ENCODE results near the gene POLR1H. TPM values are rescaled to one million over a fixed set of nuclear protein-coding genes. Genes with fewer than 3 reads are reported as not detected.
A peak's percentile ranks its signal among the peaks of the same experiment; 100 is the strongest.

The POLR1H gene
- total RNA-seq, 4 donors from 2014 or later, result 13.2 to 35.8 (median 19.8) TPM

- DNase-seq, result peak; percentile 98
- intact Hi-C loops (cut with DNase I), result no loop called here
- peaks cover 0 to 52% (median 3%) of the 10 kb centered on the region in 3 donors for H3K36me3 ChIP-seq
- peak within 1 kb of the TSS; percentile 54 to 88 (median 77) for H3K4me3 ChIP-seq
- TF ChIP-seq CTCF (IDR thresholded peaks at IDR 0.05) (peak in 1 of 6 experiments; percentile 50), POLR2A (IDR thresholded peaks at IDR 0.05) (peak in 3 of 4 donors; percentile 74 to 91 (median 84))
- peaks cover 17 to 64% (median 22%) of the 10 kb centered on the region in 3 donors for H3K4me1 ChIP-seq
- 0 to 1% methylated on average over 31 to 36 of the region's 46 CpGs for WGBS, 2 donors
- peaks cover 0 to 15% (median 0%) of the 10 kb centered on the region in 4 donors for H3K27me3 ChIP-seq
- H3K27ac ChIP-seq, result peak within 1 kb of the TSS; percentile 88 to 97 (median 94)
- H3K9me3 ChIP-seq, result no peaks in the 10 kb centered on the region
Measured at GRCh38 chr6:30066577-30067459, 5.8 kb downstream of the POLR1H start, which contains the start of gene PPP1R11. Gene PPP1R11 (plus strand): TSS chr6:30067198. CDS start chr6:30067411, 213 bp downstream.

- H3K36me3 ChIP-seq, result peaks cover 0 to 59% (median 3%) of the 10 kb centered on the region in 3 donors
- TF ChIP-seq POLR2A (IDR thresholded peaks at IDR 0.05), result no peak
- no peak for TF ChIP-seq CTCF (IDR thresholded peaks at IDR 0.05)
- H3K27me3 ChIP-seq, result peaks cover 0 to 23% (median 0%) of the 10 kb centered on the region in 4 donors
- no peak for DNase-seq
- no peaks in the 10 kb centered on the region for H3K9me3 ChIP-seq
- peak overlapping the region; percentile 54 to 88 (median 77) for H3K4me3 ChIP-seq
- H3K27ac ChIP-seq, result peak overlapping the region; percentile 88 to 97 (median 94)
- H3K4me1 ChIP-seq, result peaks cover 14 to 58% (median 17%) of the 10 kb centered on the region in 3 donors
- intact Hi-C loops (cut with DNase I), result no loop called here
- 5 to 8% methylated on average over 7 to 8 of the region's 8 CpGs for WGBS, 2 donors
Measured at GRCh38 chr6:30067460-30068139, 6.5 kb downstream of the POLR1H start.

GRCh38 chr6:30071081-30071818, 10.2 kb downstream of the POLR1H start:
- Histone ChIP-seq H3K27me3 (peaks cover 0 to 59% (median 5%) of the 10 kb centered on the region in 4 donors), H3K27ac (no peak overlapping the region), H3K36me3 (peaks cover 0 to 44% (median 3%) of the 10 kb centered on the region in 3 donors), H3K4me3 (peak overlapping the region in 2 of 4 donors; percentile 7 to 13), H3K9me3 (no peaks in the 10 kb centered on the region), H3K4me1 (peaks cover 18 to 67% (median 27%) of the 10 kb centered on the region in 3 donors)
- WGBS, 2 donors, result 65 to 66% methylated on average over 24 to 34 of the region's 68 CpGs
- intact Hi-C loops (cut with DNase I), result no loop called here
- TF ChIP-seq CTCF (IDR thresholded peaks at IDR 0.05) (no peak), POLR2A (IDR thresholded peaks at IDR 0.05) (no peak)
- no peak for DNase-seq

GRCh38 chr6:30071858-30072257, 10.8 kb downstream of the POLR1H start:
- TF ChIP-seq CTCF (IDR thresholded peaks at IDR 0.05), result no peak
- no peak for TF ChIP-seq POLR2A (IDR thresholded peaks at IDR 0.05)
- Histone ChIP-seq H3K4me1 (peaks cover 18 to 70% (median 27%) of the 10 kb centered on the region in 3 donors), H3K36me3 (peaks cover 0 to 44% (median 3%) of the 10 kb centered on the region in 3 donors), H3K4me3 (no peak overlapping the region), H3K27me3 (peaks cover 0 to 61% (median 5%) of the 10 kb centered on the region in 4 donors), H3K9me3 (no peaks in the 10 kb centered on the region), H3K27ac (no peak overlapping the region)
- DNase-seq, result no peak
- WGBS, 2 donors, result 62 to 74% methylated on average over 3 of the region's 3 CpGs
- intact Hi-C loops (cut with DNase I), result no loop called here

All from esophagus squamous epithelium (tissue), 5 donors.